ENCODE measurements around the gene EPHA5.

Gene EPHA5

DNA sequence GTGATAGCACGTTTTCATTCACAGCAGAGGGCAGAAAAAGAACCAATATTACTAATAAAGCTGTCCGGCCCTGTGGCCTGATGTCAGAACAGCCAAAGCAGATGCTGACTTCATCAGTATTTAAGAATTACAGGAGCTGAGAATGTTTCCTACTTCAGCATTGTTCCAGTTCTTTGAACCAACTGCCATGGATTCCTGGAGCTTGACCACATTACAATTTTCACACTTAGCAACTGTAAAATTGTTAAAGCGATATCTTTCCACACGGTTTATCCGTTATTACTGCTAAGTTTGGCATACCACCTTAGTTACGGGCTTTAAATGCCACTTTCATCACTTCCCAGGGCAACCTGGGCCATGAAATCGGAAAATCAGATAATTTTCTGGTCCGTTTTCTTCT is 118.2 kb downstream of the EPHA5 start:
- no peaks in the 10 kb centered on the region for H4K20me1 ChIP-seq (ENCODE audit: insufficient read depth, low read length)
- ATAC-seq (ENCODE audit: insufficient read depth, low read depth) (no peak), DNase-seq (no peak)
- H3K4me1 ChIP-seq (ENCODE audit: insufficient read depth, low read length): no peaks in the 10 kb centered on the region
- no peak overlapping the region for H3K4me3 ChIP-seq (ENCODE audit: low read depth in 1 of 2, low read length in 2 of 2)
- H3K9me3 ChIP-seq (ENCODE audit: insufficient read depth, low read length, severe bottlenecking): no peaks in the 10 kb centered on the region
- H3K9ac ChIP-seq (ENCODE audit: low read depth, low read length): no peak overlapping the region
- peak overlapping the region; percentile 41 for H2AFZ ChIP-seq (ENCODE audit: low read depth, low read length)
- no peaks in the 10 kb centered on the region for H3K79me2 ChIP-seq (ENCODE audit: insufficient read depth, low read length)
- no peak overlapping the region for H3K4me2 ChIP-seq (ENCODE audit: insufficient read depth, low read length)
- H3K27me3 ChIP-seq (ENCODE audit: insufficient read depth, low read length, poor library complexity): no peaks in the 10 kb centered on the region
- no peak for TF ChIP-seq EZH2 (IDR thresholded peaks at IDR 0.05; ENCODE audit: borderline replicate concordance, low read depth, low read length, severe bottlenecking)
- TF ChIP-seq, protein P1, sequence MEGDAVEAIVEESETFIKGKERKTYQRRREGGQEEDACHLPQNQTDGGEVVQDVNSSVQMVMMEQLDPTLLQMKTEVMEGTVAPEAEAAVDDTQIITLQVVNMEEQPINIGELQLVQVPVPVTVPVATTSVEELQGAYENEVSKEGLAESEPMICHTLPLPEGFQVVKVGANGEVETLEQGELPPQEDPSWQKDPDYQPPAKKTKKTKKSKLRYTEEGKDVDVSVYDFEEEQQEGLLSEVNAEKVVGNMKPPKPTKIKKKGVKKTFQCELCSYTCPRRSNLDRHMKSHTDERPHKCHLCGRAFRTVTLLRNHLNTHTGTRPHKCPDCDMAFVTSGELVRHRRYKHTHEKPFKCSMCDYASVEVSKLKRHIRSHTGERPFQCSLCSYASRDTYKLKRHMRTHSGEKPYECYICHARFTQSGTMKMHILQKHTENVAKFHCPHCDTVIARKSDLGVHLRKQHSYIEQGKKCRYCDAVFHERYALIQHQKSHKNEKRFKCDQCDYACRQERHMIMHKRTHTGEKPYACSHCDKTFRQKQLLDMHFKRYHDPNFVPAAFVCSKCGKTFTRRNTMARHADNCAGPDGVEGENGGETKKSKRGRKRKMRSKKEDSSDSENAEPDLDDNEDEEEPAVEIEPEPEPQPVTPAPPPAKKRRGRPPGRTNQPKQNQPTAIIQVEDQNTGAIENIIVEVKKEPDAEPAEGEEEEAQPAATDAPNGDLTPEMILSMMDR (IDR thresholded peaks at IDR 0.05; ENCODE audit: borderline replicate concordance, extremely low read depth, low read length, poor library complexity, severe bottlenecking): no peak
- no peak overlapping the region for H3K27ac ChIP-seq (ENCODE audit: low read length)
- H3K36me3 ChIP-seq (ENCODE audit: insufficient read depth, low read length): no peaks in the 10 kb centered on the region

DNA sequence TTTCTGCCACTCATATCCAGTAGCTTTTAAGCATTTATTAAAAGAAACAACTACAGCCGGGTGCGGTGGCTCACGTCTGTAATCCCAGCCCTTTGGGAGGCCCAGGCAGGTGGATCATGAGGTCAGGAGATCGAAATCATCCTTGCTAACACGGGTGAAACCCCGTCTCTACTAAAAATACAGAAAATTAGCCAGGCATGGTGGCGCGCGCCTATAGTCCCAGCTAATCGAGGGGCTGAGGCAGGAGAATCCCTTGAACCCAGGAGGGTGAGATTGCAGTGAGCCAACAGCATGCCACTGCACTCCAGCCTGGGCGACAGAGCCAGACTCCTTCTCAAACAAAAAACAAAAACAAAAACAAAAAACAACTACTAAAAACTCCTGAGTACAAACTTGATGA is 119.8 kb downstream of the EPHA5 start:
- H4K20me1 ChIP-seq (ENCODE audit: insufficient read depth, low read length): no peaks in the 10 kb centered on the region
- no peak overlapping the region for H3K4me2 ChIP-seq (ENCODE audit: insufficient read depth, low read length)
- H3K27ac ChIP-seq (ENCODE audit: low read length): no peak overlapping the region
- no peaks in the 10 kb centered on the region for H3K36me3 ChIP-seq (ENCODE audit: insufficient read depth, low read length)
- DNase-seq: no peak
- TF ChIP-seq, protein P1 (IDR thresholded peaks at IDR 0.05; ENCODE audit: borderline replicate concordance, extremely low read depth, low read length, poor library complexity, severe bottlenecking): no peak
- TF ChIP-seq EZH2 (IDR thresholded peaks at IDR 0.05; ENCODE audit: borderline replicate concordance, low read depth, low read length, severe bottlenecking): no peak
- no peak overlapping the region for H3K4me3 ChIP-seq (ENCODE audit: low read depth in 1 of 2, low read length in 2 of 2)
- H3K9me3 ChIP-seq (ENCODE audit: insufficient read depth, low read length, severe bottlenecking): no peaks in the 10 kb centered on the region
- H3K79me2 ChIP-seq (ENCODE audit: insufficient read depth, low read length): no peaks in the 10 kb centered on the region
- no peaks in the 10 kb centered on the region for H3K4me1 ChIP-seq (ENCODE audit: insufficient read depth, low read length)
- H3K9ac ChIP-seq (ENCODE audit: low read depth, low read length): no peak overlapping the region
- no peaks in the 10 kb centered on the region for H3K27me3 ChIP-seq (ENCODE audit: insufficient read depth, low read length, poor library complexity)
- no peak for ATAC-seq (ENCODE audit: insufficient read depth, low read depth)
- H2AFZ ChIP-seq (ENCODE audit: low read depth, low read length): no peak overlapping the region

DNA sequence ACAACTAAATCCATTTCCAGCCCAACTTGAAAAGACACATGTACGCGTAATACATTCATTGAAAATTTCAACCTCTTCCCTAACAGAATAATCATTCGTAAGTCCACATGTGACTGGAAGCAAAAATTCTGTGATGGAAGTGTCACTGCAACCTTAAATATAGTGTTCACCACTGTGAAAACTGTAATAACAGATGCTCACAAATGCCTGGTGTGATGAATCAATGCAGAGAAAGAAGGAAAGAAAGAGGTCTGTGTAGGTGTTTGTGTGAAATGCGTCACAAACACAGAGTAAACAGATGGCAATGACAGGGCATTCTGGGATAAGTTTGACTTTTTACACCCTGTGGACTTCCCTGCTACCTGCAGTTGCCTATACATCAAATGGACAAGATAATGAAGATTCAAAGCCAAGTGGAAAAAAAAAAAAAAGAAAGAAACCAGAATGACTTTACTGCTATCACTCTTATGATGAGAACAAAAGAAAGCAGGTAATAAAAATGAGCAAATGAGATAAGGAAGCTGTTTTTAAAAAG is 123.3 kb downstream of the EPHA5 start:
- DNase-seq: no peak
- TF ChIP-seq, protein P1 (IDR thresholded peaks at IDR 0.05; ENCODE audit: borderline replicate concordance, extremely low read depth, low read length, poor library complexity, severe bottlenecking): no peak
- TF ChIP-seq EZH2 (IDR thresholded peaks at IDR 0.05; ENCODE audit: borderline replicate concordance, low read depth, low read length, severe bottlenecking): no peak
- H3K36me3 ChIP-seq (ENCODE audit: insufficient read depth, low read length): no peaks in the 10 kb centered on the region
- no peaks in the 10 kb centered on the region for H3K4me1 ChIP-seq (ENCODE audit: insufficient read depth, low read length)
- H3K27me3 ChIP-seq (ENCODE audit: insufficient read depth, low read length, poor library complexity): no peaks in the 10 kb centered on the region
- H4K20me1 ChIP-seq (ENCODE audit: insufficient read depth, low read length): no peaks in the 10 kb centered on the region
- no peak overlapping the region for H3K4me2 ChIP-seq (ENCODE audit: insufficient read depth, low read length)
- H2AFZ ChIP-seq (ENCODE audit: low read depth, low read length): no peak overlapping the region
- no peak overlapping the region for H3K9ac ChIP-seq (ENCODE audit: low read depth, low read length)
- no peak overlapping the region for H3K27ac ChIP-seq (ENCODE audit: low read length)
- no peak for ATAC-seq (ENCODE audit: insufficient read depth, low read depth)
- no peaks in the 10 kb centered on the region for H3K9me3 ChIP-seq (ENCODE audit: insufficient read depth, low read length, severe bottlenecking)
- no peaks in the 10 kb centered on the region for H3K79me2 ChIP-seq (ENCODE audit: insufficient read depth, low read length)
- H3K4me3 ChIP-seq (ENCODE audit: low read depth in 1 of 2, low read length in 2 of 2): no peak overlapping the region

Data from DND-41 (cell line).